ENCODE results near the gene SNAP29.
"Not testable (repeated sequence)": the region's sequence is repeated elsewhere in the genome, so short reads cannot be mapped to it uniquely, and the experiment has no call there.

Gene SNAP29

GRCh38 chr22:20858615-20859416 lies at the start of gene SNAP29, which contains the start of gene PI4KA:
TSS of gene SNAP29 (plus strand) at chr22:20859007. CDS start at chr22:20859111, 104 bp downstream.
TSS of gene PI4KA (minus strand) at chr22:20858811. CDS start at chr22:20858725, 86 bp downstream.
- peak; percentile 95 for DNase-seq

- DNase-seq: no peak
These were observed 49.1 kb upstream of the SNAP29 start for GRCh38 chr22:20809538-20810185.

- no peak for DNase-seq
These were observed 48.2 kb upstream of the SNAP29 start for GRCh38 chr22:20810645-20811044.

DNA sequence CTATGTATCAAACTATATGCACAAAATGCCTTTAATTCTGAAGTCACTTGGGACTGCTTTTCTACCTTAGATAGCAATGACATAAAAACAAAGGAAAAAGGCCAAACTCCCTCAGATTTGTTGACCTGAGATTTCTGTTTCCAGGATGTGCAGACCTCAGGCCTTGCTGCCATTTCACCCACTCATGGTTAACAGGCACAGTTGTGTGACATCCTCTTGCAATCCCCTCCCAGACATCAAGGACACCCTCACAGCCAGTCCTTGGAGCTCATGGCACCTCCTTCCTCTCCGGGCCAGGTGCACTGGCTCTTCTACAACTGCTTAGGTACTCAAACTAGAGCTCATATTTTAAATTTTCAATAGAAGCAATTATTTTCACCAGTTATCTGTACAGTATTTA lies 47.6 kb upstream of the SNAP29 start:
- no peak for DNase-seq

- DNase-seq: no peak
These were observed 46.7 kb upstream of the SNAP29 start for GRCh38 chr22:20811971-20812660.

DNA sequence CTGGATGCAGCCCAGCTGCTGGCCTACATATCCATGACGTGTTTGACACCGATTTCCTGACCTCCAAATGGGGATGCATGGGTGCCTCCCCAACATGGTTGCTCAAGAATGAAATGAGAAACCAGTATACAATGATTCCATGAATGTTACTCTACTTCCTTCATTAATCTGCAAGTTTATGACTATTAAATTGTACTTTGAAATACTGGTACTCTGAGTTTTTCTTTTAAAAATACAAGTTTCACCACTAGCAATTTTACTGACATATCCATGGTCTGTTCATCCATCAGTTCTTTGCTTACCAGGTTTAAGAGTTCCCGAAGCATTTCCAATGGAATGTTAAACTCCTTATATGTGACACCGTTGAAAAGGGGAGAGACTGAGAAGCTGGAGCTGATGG lies 45.8 kb upstream of the SNAP29 start:
- DNase-seq: no peak

GRCh38 chr22:20814221-20814808 lies 44.5 kb upstream of the SNAP29 start:
- DNase-seq: no peak

GRCh38 chr22:20815477-20816050 lies 43.2 kb upstream of the SNAP29 start:
- no peak for DNase-seq

DNA sequence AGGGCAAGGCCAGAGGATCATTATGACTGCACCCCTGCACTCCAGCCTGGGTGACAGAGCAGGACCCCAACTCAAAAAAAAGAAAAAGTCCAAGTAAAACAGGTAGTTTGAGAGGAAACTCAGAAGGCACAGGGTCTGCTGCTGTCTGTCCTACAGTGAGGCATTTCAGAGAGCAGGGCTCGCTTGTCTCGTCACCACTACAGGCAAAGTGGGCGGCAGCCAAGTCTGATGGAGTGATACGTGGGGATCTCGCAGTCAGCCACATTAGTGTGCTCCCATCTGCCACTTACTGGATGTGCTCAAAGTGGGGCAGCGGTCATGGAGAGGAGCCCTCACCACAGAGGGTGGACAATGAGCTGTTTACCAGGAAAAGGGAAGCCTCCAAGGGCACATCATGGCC lies 42.2 kb upstream of the SNAP29 start:
- no peak for DNase-seq

- no peak for DNase-seq
These were observed 40.3 kb upstream of the SNAP29 start for GRCh38 chr22:20818471-20818870.

GRCh38 chr22:20819471-20819870 lies 39.3 kb upstream of the SNAP29 start:
- DNase-seq: no peak

GRCh38 chr22:20821717-20822239 lies 37.0 kb upstream of the SNAP29 start:
- not testable (repeated sequence) for DNase-seq

DNA sequence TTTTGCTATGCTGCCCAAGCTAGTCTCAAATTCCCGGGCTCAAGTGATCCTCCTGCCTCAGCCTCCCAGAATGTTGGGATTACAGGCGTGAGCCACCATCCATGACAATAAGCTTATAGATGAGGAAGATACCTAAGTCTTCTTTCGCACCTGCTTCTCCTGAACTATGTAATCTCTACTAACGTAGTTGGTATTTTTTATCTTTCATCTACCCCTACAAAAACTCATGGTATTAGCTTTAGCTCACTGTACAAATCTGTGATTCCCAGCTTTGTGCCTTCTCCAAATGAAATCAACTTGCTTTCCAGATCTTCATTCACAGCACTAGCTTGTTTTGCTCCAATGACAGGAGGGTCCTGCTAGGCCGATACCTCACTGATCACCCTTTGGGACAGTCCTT lies 36.6 kb upstream of the SNAP29 start:
- no peak for DNase-seq

- no peak for DNase-seq
These were observed 35.5 kb upstream of the SNAP29 start for GRCh38 chr22:20823264-20823663.

DNA sequence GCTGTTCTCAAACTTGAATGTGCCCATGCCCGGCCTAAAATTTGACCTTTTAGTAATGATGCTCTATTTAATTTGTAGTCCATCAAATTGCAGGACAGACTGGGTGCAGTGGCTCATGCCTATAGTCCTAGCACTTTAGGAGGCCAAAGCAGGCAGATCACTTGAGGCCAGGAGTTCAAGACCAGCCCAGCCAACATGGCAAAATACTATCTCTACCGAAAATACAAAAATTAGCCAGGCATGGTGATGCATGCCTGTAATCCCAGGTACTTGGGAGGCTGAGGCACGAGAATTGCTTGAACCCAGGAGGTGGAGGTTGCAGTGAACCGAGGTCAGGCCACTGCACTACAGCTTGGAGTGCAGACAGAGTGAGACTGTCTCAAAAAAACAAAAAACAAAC lies 33.6 kb upstream of the SNAP29 start:
- not testable (repeated sequence) for DNase-seq

GRCh38 chr22:20825624-20826023 lies 33.2 kb upstream of the SNAP29 start:
- DNase-seq: no peak

GRCh38 chr22:20826373-20827152 lies 32.2 kb upstream of the SNAP29 start:
- DNase-seq: not testable (repeated sequence)

- no peak for DNase-seq
These were observed 29.2 kb upstream of the SNAP29 start for GRCh38 chr22:20829491-20830134.

DNA sequence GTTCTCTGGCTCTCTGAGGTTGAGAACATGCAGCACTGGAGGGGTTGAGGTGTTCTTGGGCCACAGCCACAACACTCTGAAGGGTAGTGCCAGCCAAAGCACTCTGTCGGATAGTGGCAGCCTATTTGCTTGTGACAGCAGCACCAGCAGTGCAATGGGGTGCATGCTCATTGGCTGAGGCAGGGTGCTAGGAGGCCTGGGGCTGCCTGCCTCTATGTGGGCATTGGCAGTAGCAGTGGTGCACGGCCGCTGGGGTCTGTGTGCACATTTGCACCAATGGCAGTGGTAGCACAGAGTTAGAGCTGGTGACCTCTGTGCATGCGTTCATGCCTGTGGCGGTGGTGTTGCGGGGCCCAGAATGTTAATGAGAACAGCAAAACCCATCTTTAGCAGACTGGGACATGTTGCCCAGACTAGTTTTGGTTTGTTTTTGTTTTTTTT lies 25.6 kb upstream of the SNAP29 start:
- DNase-seq: no peak

DNA sequence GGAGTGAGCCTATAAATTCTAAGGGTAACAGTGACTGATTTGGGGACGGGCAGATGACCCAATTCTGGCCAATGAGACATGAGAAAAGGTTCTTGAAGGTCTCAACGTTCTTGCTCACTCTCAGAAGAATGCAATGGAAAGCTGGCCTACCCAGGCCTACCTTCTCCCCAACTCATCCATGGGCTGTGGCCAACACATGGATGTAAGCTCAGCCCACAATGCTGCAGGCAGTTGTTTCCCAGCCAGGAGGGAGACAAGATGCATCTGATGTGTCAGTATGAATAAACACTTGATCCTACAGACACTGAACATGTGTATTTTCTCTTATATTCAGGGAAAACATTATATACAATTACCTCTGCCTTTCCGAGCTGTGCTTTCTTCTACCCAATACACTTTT lies 24.6 kb upstream of the SNAP29 start:
- no peak for DNase-seq

- DNase-seq: no peak
These were observed 24.1 kb upstream of the SNAP29 start for GRCh38 chr22:20834725-20835124.

Measured in NCI-H146 (cell line).